ENCODE measurements around the gene OAS1.

- TF ChIP-seq CTCF (IDR thresholded peaks at IDR 0.05; ENCODE audit: control extremely low read depth in 1 of 3, insufficient read depth in 1 of 3, low read depth in 1 of 3, low read length in 3 of 3) (peak; percentile 37 to 60 (median 48)), BACH1 (IDR thresholded peaks at IDR 0.05; ENCODE audit: low read length) (no peak)
These were observed 22.2 kb downstream of the OAS1 start for GRCh38 chr12:112928978-112929377.
